Measurements from ENCODE around the gene RYR3.

- no peak for TF ChIP-seq TCF3 (IDR thresholded peaks at IDR 0.05; ENCODE audit: borderline replicate concordance, insufficient read depth, low read depth, low read length)
- TF ChIP-seq EP300 (IDR thresholded peaks at IDR 0.05; ENCODE audit: borderline replicate concordance in 1 of 2, control insufficient read depth in 1 of 2, low read depth in 2 of 2, low read length in 2 of 2), result no peak
- no peak for TF ChIP-seq SREBF2 (IDR thresholded peaks at IDR 0.05; ENCODE audit: low read length)
- no peak for TF ChIP-seq MAX (IDR thresholded peaks at IDR 0.05; ENCODE audit: low read depth, low read length)
- no peak for TF ChIP-seq REST (IDR thresholded peaks at IDR 0.05; ENCODE audit: low read depth, low read length)
- no peak for TF ChIP-seq CTCF (IDR thresholded peaks at IDR 0.05 in 2 of 3, conservative IDR thresholded peaks at IDR 0.05 in 1 of 3; ENCODE audit: control insufficient read depth in 2 of 3, extremely low read depth in 1 of 3, insufficient read depth in 1 of 3, low read depth in 3 of 3, low read length in 3 of 3)
Observed at GRCh38 chr15:33534642-33535041, 223.9 kb downstream of the RYR3 start.
